PC-9 (cell line): ENCODE results near the gene SLC38A2.

Experiments used
- CTCF ChIP-seq: fragments of 200-600 bp; sonication (generic); conservative IDR thresholded peaks from 2 replicates; pipeline ENCODE4 v1.6.1; 2017; ENCODE audit warnings: mixed run types, antibody characterized with exemption, mild to moderate bottlenecking, moderate library complexity
- EZH2 ChIP-seq: fragments of 200-600 bp; sonication (generic); IDR thresholded peaks from 2 replicates; pipeline ENCODE4 v1.8.0; 2017; ENCODE audit warnings: antibody characterized with exemption, low read depth

- TF ChIP-seq CTCF (no peak), EZH2 (no peak)
These were observed 11.5 kb downstream of the SLC38A2 start for GRCh38 chr12:46360908-46361666.
